Measurements from ENCODE around the gene SIX2.

The SIX2 gene

GRCh38 chr2:45014831-45015230 is 5.6 kb upstream of the SIX2 start:
- DNase-seq: no peak

- no peak for DNase-seq
Measured at GRCh38 chr2:45014016-45014702, 4.9 kb upstream of the SIX2 start.

DNA sequence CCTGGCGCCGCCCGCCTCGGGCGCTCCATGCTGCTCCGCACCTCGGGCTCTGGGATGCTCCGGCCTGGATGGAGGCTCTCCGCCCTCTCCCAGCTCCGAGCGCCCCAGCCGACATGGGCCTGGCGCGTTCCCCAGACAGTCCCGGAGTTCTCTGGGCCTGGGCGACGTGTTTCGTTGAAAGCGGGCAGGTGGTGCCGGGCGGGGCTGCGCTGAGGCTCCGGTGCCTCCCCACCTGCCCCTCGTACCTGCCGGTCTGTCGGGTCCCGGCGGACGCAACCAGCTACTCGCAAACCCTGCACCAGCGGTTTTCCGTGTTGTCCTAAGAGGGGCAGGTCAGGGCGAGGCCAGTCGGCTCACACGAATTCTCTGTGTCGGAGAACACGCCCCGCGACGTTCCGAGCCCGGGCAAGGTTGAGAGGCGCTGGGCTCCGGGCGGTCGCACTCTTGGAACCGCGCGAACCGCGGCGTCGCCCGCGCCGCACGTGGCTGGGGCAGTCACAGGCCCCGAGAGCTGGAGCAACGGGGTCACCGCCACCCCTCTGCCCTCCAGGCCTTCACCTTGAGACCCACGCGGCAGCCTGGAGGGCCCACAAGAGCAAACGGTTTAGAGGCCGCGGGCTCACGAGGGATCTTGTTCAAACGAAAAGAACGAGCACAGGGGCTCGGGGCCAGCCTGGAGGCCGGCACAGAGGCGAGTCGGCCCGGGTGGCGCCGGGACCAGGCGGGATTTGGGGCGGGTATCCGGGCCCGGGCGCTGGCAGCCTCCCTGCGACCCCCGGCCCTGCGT is 4.2 kb upstream of the SIX2 start:
- no peak for DNase-seq

DNA sequence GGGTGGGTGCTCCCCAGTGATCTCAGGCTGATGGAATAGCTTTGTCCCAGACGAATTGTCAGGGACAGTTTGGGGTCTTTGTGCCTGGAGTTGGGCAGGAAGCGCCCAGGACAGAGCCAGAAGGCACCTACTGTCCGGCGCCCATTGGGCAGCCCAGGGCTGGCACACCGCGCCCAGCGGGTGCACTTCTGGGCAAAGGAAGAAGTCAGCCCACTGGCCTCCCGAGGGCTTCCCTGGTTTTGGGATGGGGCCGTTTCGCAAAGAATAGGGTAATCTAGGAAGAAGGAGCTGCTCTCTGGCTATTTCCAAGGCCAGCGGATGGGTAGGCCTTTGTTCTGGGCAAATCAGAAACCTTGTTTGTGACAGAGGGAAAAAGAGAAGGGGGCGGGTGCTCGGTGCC is 3.5 kb upstream of the SIX2 start:
- DNase-seq: no peak

DNA sequence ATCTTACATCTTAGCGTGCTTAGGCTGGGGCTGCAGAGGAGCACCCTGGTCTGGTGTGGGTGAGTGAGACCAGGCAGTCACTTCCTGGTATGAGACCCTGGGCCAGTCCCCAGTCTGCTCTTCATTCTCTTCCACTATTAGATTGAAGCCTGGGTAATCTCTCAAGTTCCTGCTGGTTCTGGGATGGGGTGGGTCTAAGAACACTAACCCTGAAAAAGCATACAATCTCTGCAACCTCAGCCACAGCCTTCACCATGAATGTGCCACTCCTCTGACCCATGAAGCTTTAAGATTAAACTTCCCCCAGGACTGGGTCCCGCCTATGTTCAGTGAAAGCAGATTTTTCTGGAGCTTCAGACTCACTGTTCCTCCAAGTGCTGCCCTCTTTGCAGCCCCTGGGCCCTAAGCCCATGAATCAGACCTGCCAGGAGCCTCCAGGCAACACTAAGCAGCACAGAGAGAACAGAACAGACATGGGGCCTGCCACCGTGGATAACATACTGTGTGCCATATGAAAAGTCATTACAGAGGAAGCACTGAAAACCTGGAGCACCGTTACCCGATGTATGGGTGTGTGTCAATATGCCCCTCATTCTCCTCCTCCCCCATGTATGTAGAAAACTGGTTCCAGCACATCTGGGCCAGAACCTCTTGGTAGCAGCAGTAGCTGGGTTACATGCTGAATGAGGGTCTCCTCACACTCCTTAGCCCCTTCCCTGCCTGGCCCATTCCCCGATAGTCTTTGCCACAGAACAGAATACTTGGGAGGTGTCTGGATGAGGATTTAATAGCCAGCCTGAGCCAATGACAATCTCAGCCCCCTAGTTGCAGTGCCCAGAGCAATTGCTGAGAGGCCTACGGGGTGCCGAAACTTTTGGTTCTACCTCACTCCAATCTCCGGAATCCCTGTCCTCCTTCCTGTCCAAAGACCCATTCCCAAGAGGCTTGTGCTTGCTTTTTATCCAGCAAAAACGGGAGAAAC is 2.7 kb upstream of the SIX2 start:
- no peak for DNase-seq

GRCh38 chr2:45011121-45011520 is 1.9 kb upstream of the SIX2 start:
- no peak for DNase-seq

DNA sequence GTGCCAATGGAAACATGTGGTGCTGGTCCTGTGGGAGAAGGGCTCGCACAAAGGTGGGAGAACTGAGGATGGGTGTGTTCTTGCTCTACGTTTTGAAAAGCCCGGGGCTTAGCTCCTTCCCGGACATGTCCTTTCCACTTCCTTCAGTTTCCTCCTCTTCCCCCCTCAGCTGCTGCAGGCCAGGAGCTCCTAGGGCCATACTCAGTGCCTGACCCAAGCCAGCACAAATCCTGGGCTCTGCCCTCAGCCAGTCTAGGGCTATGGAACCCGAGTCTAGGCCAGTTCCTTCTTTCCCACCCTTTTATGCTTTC is 1.4 kb upstream of the SIX2 start:
- DNase-seq: no peak

DNA sequence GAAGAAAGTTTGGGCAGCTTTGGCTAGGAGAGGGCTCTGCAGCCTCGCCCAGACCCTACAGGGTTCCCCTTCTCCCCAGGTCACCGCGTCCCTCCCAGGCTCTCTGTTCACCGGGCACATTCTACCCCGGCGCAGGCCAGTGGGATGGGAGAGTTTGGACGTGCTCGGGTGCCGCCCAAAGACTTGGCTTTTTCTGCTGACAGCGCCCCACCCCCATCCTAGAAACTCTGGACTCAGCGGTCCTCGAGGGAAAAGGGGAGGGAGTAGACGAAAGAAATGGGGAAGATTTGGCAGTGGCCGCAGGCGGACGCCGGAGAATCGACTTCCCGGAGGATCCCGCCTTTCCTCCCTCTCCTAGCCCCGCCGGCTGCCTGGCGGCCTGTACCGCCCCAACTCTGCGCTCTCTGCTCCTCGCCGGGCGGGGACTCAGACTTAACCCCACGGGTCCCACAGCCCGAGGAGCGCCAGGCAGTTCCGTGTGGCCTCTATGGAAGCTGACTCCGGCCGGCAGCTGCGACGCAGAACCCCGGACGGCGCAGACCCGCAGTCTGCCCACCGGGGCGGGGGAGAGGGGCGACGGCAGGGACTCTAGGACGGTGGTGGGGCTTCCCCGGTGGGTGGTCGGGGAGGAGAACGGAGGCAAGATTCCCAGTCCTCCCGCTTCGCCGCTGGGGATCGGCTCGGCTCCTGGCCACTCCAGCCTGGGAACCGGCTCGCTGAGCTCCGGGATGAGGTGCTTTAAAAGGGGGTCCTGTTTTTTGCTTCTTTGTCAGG is 863 bp upstream of the SIX2 start:
- no peak for DNase-seq

DNA sequence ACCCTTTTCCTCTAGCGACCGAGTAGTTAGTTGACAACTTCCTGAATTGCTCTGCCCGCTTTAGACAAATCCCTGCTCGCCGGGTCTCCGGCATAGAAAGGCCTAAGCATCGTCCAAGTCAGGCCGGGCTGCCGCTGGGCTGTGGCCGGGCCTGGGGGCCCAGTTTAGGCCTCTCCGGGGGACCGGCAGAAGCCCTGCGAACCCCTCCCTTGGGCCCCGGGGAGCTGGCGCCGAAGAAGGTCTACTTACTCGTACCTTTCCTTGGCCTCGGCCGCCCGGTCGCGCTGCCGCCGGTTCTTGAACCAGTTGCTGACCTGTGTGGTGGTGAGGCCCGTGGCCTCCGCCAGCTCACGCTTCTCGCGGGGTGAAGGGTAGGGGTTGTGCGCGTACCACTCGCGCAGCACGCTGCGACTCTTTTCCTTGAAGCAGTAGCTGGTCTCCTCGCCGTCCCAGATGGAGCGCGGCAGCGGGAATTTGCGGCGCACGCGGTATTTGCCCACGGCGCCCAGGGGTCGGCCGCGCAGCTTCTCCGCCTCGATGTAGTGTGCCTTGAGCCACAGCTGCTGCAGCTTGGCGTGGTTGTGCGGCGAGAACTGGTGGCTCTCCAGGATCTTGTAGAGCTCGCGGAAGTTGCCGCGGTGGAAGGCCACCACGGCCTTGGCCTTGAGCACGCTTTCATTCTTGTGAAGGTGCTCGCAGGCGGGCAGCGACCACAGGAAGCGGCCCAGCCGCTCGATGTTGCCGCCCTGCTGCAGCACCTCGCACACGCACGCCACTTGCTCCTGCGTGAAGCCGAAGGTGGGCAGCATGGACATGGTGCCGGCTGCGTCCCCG is 739 bp downstream of the SIX2 start:
- DNase-seq: no peak

DNA sequence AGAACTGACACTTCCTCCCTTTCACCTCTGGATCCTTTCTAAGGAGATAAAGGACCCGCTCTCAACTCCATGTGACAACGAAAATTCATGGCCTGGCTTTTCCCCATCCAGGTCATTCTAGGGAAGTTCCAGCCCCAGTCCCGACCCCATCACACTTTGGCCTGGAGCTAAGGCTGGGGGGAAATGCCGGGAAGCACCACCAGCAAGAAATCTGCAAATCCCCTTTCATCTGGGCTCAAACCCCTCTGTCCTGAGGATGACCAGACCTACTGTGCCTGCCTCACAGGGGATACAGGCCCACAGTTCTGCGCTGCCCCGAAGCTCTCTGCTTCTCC is 1.3 kb downstream of the SIX2 start:
- DNase-seq: no peak

- no peak for DNase-seq
Measured at GRCh38 chr2:45006942-45007287, 2.3 kb downstream of the SIX2 start.

DNA sequence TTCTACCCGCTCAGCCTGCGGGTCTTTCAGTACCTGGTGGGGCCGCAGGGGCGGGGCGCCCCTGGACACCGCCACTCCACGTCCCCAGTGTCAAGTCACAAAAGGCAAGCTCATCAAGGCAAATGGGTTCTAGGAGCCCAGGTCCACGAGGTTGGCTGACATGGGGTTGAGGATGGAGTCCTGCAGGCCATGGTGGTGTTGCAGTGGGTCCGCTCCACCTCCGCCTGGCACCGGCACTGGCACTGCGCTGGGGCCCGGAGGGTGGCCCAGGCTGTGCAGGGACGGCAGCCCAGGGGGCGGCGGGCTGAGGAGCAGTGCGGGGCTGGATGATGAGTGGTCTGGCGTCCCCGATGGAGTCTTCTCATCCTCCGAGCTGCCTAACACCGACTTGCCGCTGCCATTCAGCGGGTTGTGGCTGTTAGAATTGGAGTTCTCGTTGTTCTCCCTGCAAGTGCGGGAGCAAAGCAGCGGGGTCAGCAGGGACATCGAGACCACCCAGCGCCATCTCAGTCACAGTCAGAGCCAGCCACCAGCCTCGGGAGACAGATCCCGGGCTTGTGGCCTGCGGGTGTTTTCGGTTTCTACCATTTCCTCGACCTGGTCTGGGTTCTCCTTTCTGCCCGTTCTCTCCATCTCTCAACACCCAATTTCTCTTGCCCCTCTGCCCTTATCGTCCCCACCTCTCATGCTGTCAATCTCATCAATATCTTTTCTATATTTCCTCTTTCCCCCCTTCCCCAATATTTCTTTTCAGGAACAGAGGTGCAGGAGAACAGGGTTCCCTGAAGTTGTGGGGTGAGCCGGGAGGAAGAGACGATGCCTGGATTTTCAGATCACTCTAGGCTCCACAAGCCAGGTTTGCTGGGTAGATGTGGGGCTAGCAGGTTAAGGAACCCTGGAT is 3.0 kb downstream of the SIX2 start:
- no peak for DNase-seq

DNA sequence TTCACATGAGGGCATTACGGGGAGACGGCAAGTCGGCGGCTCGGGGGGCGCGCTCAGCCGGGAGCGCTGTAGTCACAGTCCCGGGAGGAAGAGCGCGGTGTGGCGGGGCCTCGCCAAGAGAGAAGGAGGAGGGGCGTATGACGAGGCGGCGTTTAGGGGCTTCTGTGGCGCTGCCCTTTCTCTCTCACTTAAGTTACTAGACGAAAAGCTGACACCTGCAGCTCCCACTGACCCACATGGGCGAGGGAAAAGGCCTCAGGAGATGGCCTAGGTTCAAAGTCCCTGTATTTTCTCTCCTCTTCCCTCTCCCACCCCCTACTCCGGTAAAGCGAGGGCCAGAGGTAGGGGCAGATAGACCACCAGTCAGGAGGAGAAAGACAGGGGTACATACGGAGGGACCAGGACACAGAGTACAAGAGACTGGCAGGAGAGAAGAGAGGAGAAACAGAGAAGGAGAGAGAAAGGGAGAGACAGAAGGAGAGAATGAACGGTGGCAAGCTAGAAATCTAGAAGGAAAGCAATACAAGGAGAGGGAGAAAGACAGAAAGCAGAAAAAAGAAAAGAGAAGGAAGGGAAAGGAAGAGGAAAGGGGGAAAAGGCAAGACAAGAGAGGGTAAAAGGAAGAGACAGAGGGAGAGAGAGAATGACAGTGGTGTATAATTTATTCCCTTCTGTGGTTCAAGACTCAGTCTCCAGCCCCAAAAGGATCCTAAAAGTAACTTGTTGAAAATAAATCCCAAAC is 3.8 kb downstream of the SIX2 start:
- DNase-seq: no peak

- no peak for DNase-seq
Measured at GRCh38 chr2:45004562-45005191, 4.6 kb downstream of the SIX2 start.

DNA sequence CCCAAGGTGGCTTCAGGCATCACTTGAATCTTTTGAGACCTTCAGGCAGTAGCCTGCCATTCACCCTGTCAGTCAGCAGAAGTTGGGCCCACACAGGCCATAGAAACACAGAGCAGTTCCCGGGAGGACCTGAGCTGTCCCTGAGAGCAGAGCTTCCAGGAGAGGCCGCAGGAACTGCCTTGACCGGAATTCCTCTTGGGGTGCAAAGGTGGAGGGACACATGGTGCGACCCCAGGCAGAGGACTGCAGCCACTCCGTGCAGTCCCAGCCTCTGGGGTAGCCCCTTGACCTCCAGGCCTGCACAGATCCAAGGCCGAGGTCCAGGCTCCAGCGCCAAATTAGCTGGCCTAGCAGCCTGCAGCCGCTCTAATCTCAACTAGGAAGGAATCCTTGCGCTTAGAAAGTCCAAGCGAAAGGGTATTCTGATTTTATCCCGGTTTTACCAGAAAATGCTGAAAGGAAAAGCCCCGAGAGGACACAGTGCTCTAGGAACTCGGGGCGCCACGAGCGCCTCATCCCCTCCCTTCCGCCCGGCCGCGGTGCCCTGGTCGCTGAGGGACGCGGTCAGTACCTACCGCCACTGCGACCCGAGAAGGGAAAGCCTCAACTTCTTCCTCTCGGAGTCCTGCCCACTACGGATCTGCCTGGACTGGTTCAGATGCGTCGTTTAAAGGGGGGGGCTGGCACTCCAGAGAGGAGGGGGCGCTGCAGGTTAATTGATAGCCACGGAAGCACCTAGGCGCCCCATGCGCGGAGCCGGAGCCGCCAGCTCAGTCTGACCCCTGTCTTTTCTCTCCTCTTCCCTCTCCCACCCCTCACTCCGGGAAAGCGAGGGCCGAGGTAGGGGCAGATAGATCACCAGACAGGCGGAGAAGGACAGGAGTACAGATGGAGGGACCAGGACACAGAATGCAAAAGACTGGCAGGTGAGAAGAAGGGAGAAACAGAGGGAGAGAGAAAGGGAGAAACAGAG is 5.4 kb downstream of the SIX2 start:
- DNase-seq: no peak

- no peak for DNase-seq
Measured at GRCh38 chr2:45002686-45003085, 6.6 kb downstream of the SIX2 start.

DNA sequence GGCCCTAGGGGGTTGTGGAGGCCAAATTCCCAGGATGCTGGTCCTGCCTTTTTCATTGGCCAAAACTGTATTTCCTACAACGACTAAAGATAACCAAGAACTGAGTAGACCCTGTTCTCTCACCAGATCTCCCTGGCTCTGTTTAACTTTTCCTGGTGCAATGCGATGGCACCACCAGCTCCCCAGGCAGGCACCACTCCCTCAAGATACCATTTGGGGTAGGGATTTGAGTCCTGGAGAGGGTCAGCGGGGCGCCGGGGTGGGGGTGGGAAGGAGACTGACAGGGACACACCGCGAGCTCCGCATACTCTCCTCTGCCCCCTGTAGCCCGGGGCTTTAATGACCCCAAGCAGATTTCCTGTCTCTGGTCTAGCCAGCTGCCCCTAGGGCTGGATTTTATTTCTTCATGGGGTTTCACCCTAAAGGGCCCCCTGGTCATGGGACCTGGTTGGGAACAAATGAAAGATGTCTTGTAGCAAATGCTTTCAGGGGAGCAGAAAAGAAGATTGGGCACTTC is 7.3 kb downstream of the SIX2 start:
- DNase-seq: no peak

Measured in AML-193 (cell line).